Anterior cingulate cortex (tissue), 58 donors: ENCODE data around the gene CRYGD.

Source experiments
- DNase-seq, 58 donors: peaks; one replicate each; lab custom pipeline; 2025; lab: John Stamatoyannopoulos, UW

The CRYGD gene

GRCh38 chr2:208092093-208092832 lies 32.1 kb downstream of the CRYGD start:
- no peak for DNase-seq

GRCh38 chr2:208090420-208090819 lies 33.9 kb downstream of the CRYGD start:
- DNase-seq, result no peak

GRCh38 chr2:208086029-208086428 lies 38.3 kb downstream of the CRYGD start:
- no peak for DNase-seq

GRCh38 chr2:208083807-208084206 lies 40.5 kb downstream of the CRYGD start:
- DNase-seq, result no peak

GRCh38 chr2:208077276-208077675 lies 47.0 kb downstream of the CRYGD start:
- no peak for DNase-seq

GRCh38 chr2:208074610-208075356 lies 49.5 kb downstream of the CRYGD start:
- peak in 5 of 58 donors; percentile 7 to 25 (median 13) for DNase-seq

GRCh38 chr2:208072250-208072892 lies 52.0 kb downstream of the CRYGD start:
- DNase-seq, result peak in 50 of 58 donors; percentile 8 to 76 (median 41)
